Bronchial epithelial cell (primary cell): Measurements from ENCODE around the gene CYP2W1. TPM values are rescaled to one million over a fixed set of nuclear protein-coding genes. Genes with fewer than 3 reads are reported as not detected.
"Not testable (repeated sequence)": the region's sequence is repeated elsewhere in the genome, so short reads cannot be mapped to it uniquely, and the experiment has no call there.

Experiments used
- DNase-seq: peaks from one replicate; pipeline ENCODE4 v3.0.0-alpha.2; 2010; ENCODE audit warnings: low read depth
- FAIRE-seq: peaks from 2 replicates; lab custom pipeline; 2011; peaks lifted over from hg19 to GRCh38; lab: Jason Lieb, UNC
- H3K27me3 ChIP-seq: 2 replicates; pipeline ENCODE4 v1.5.1; 2011; ENCODE audit warnings: low read length; ENCODE audit not compliant: control insufficient read depth, insufficient read depth
- H3K36me3 ChIP-seq: 2 replicates; pipeline ENCODE4 v1.5.1; 2011; ENCODE audit warnings: low read length; ENCODE audit not compliant: control insufficient read depth, insufficient read depth
- H3K4me3 ChIP-seq: 2 replicates; pipeline ENCODE4 v1.5.1; 2011; ENCODE audit warnings: mild to moderate bottlenecking, low read depth, low read length, control low read depth
- CTCF ChIP-seq: IDR thresholded peaks from 2 replicates; pipeline ENCODE4 v1.5.1; 2011; ENCODE audit warnings: mild to moderate bottlenecking, moderate library complexity, low read length, control low read depth, inconsistent platforms; ENCODE audit not compliant: insufficient read depth, severe bottlenecking
- total RNA-seq: library from RNA; depleted of rRNA; stranded (reverse); fragments of >200 nt; gene quantifications from 2 replicates; pipeline ENCODE4 v1.2.1, GENCODE V29; 2014

The CYP2W1 gene
- total RNA-seq, 1 donor from 2014 or later, result not detected

- no peak for FAIRE-seq
- H3K4me3 ChIP-seq, result no peak overlapping the region
- DNase-seq, result no peak
- TF ChIP-seq CTCF, result no peak
- H3K27me3 ChIP-seq, result peaks cover 2% of the 10 kb centered on the region
- no peaks in the 10 kb centered on the region for H3K36me3 ChIP-seq
These were observed 25.4 kb upstream of the CYP2W1 start for GRCh38 chr7:957418-958220.

GRCh38 chr7:958221-959200, 24.5 kb upstream of the CYP2W1 start:
- H3K4me3 ChIP-seq, result no peak overlapping the region
- DNase-seq, result no peak
- peaks cover 2% of the 10 kb centered on the region for H3K27me3 ChIP-seq
- no peaks in the 10 kb centered on the region for H3K36me3 ChIP-seq
- no peak for FAIRE-seq
- TF ChIP-seq CTCF, result no peak

- no peak for FAIRE-seq
- no peaks in the 10 kb centered on the region for H3K36me3 ChIP-seq
- peaks cover 2% of the 10 kb centered on the region for H3K27me3 ChIP-seq
- DNase-seq, result no peak
- H3K4me3 ChIP-seq, result no peak overlapping the region
- TF ChIP-seq CTCF, result no peak
These were observed 23.7 kb upstream of the CYP2W1 start for GRCh38 chr7:959271-959670.

GRCh38 chr7:959740-960139, 23.2 kb upstream of the CYP2W1 start:
- DNase-seq, FAIRE-seq, H3K27me3 ChIP-seq, H3K4me3 ChIP-seq, H3K36me3 ChIP-seq: not testable (repeated sequence)

GRCh38 chr7:960269-960871, 22.6 kb upstream of the CYP2W1 start:
- no peaks in the 10 kb centered on the region for H3K36me3 ChIP-seq
- FAIRE-seq, result no peak
- DNase-seq, result no peak
- peaks cover under 1% of the 10 kb centered on the region for H3K27me3 ChIP-seq
- no peak overlapping the region for H3K4me3 ChIP-seq
- TF ChIP-seq CTCF, result no peak

- H3K4me3 ChIP-seq, DNase-seq, H3K36me3 ChIP-seq, H3K27me3 ChIP-seq, FAIRE-seq: not testable (repeated sequence)
These were observed 22.0 kb upstream of the CYP2W1 start for GRCh38 chr7:960972-961371.
